Osteocyte (in vitro differentiated cells): ENCODE data around the gene LRGUK. TPM values are rescaled to one million over a fixed set of nuclear protein-coding genes. Genes with fewer than 3 reads are reported as not detected.

Experiments
- DNase-seq: peaks from one replicate; pipeline ENCODE4 v3.0.0; 2021; ENCODE audit warnings: mixed read lengths; ENCODE audit not compliant: unreplicated experiment; ENCODE audit errors: extremely low spot score
- H3K27ac Mint-ChIP-seq: one replicate; pipeline ENCODE4 v1.8.0; 2021; ENCODE audit warnings: mild to moderate bottlenecking, mixed read lengths; ENCODE audit not compliant: unreplicated experiment
- H3K27me3 Mint-ChIP-seq: one replicate; pipeline ENCODE4 v1.8.0; 2021; ENCODE audit warnings: mixed read lengths; ENCODE audit not compliant: unreplicated experiment
- H3K36me3 Mint-ChIP-seq: one replicate; pipeline ENCODE4 v1.8.0; 2021; ENCODE audit warnings: mixed read lengths; ENCODE audit not compliant: unreplicated experiment
- H3K4me1 Mint-ChIP-seq: one replicate; pipeline ENCODE4 v1.8.0; 2021; ENCODE audit warnings: mixed read lengths; ENCODE audit not compliant: unreplicated experiment
- H3K4me3 Mint-ChIP-seq: one replicate; pipeline ENCODE4 v1.8.0; 2021; ENCODE audit warnings: mild to moderate bottlenecking, moderate library complexity, mixed read lengths; ENCODE audit not compliant: unreplicated experiment
- H3K9me3 Mint-ChIP-seq: one replicate; pipeline ENCODE4 v1.8.0; 2021; ENCODE audit warnings: mixed read lengths; ENCODE audit not compliant: unreplicated experiment
- CTCF ChIP-seq: fragments of 200-600 bp; sonication (generic); IDR thresholded peaks from 2 replicates; pipeline ENCODE4 v1.5.0; 2021; ENCODE audit warnings: antibody characterized with exemption, mild to moderate bottlenecking, moderate library complexity
- total RNA-seq: library from RNA; stranded (reverse); gene quantifications from 2 replicates; pipeline ENCODE4 v1.2.1, GENCODE V29; 2021

Gene LRGUK
- total RNA-seq, 1 donor from 2014 or later, result 0.30 TPM

DNA sequence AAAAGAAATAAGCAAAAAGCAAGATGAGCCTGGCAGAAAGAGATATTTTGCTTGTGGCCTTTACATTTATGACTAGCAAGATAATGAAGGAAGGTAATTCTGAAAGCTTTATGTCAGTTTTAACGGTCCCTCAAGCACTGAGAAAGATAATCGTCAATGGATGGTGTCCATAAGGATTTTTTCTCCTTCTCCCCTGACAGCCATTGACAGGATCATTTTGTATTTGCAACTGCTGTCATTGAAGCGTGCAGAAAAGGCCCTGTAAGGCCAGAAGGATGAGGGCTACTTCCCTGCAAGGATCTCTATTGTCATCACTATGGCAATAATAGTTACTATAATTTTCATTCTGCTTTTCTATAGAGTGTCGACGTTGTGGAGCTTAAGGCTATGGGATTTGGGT, 994 bp upstream of the LRGUK start:
- TF ChIP-seq CTCF, result no peak
- H3K4me3 Mint-ChIP-seq, result peak overlapping the region; percentile 81
- no peaks in the 10 kb centered on the region for H3K36me3 Mint-ChIP-seq
- no peak for DNase-seq
- H3K27me3 Mint-ChIP-seq, result peaks cover 65% of the 10 kb centered on the region
- H3K4me1 Mint-ChIP-seq, result peaks cover 16% of the 10 kb centered on the region
- no peak overlapping the region for H3K27ac Mint-ChIP-seq
- H3K9me3 Mint-ChIP-seq, result no peaks in the 10 kb centered on the region

- no peak for TF ChIP-seq CTCF
Measured at GRCh38 chr7:134126596-134126965, 559 bp upstream of the LRGUK start.

DNA sequence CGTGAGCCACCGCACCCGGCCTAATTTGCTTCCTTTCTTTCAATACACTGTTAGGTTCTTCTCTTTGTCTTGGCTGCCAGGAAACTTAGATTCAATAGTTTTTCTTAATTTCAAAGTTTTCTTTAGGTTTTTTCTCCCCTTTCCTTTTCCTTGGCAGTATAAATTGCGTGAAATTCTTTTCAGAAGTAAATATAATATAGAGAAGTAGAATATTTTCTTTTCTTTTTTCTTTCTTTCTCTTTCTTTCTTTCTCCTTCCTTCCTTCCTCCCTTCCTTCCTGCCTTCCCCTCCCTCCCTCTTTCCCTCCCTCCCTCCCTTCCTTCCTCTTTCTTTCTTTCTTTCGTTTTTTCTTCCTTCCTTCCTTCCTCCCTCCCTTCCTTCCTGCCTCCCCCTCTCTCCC, 1.7 kb downstream of the LRGUK start:
- Mint-ChIP-seq H3K4me1 (peaks cover 16% of the 10 kb centered on the region), H3K27ac (no peak overlapping the region), H3K36me3 (no peaks in the 10 kb centered on the region), H3K27me3 (peaks cover 73% of the 10 kb centered on the region), H3K4me3 (no peak overlapping the region), H3K9me3 (no peaks in the 10 kb centered on the region)
- no peak for TF ChIP-seq CTCF
- no peak for DNase-seq

More at GRCh38 chr7:134126596-134126965, 559 bp upstream of the LRGUK start:
- Mint-ChIP-seq H3K36me3 (no peaks in the 10 kb centered on the region), H3K4me1 (peaks cover 16% of the 10 kb centered on the region), H3K27ac (no peak overlapping the region), H3K9me3 (no peaks in the 10 kb centered on the region), H3K27me3 (peaks cover 70% of the 10 kb centered on the region), H3K4me3 (peak overlapping the region; percentile 81)
- no peak for DNase-seq

- H3K4me3 Mint-ChIP-seq, result no peak overlapping the region
- H3K27me3 Mint-ChIP-seq, result peaks cover 74% of the 10 kb centered on the region
Measured at GRCh38 chr7:134129856-134130523, 2.9 kb downstream of the LRGUK start.

GRCh38 chr7:134134004-134134403, 6.9 kb downstream of the LRGUK start:
- H3K27me3 Mint-ChIP-seq, result peaks cover 73% of the 10 kb centered on the region
- no peak for TF ChIP-seq CTCF
- no peaks in the 10 kb centered on the region for H3K4me1 Mint-ChIP-seq
- H3K4me3 Mint-ChIP-seq, result no peak overlapping the region
- no peak overlapping the region for H3K27ac Mint-ChIP-seq
- no peaks in the 10 kb centered on the region for H3K9me3 Mint-ChIP-seq
- H3K36me3 Mint-ChIP-seq, result no peaks in the 10 kb centered on the region
- no peak for DNase-seq

More at GRCh38 chr7:134129856-134130523, 2.9 kb downstream of the LRGUK start:
- DNase-seq, result no peak
- Mint-ChIP-seq H3K27ac (no peak overlapping the region), H3K4me1 (peaks cover 16% of the 10 kb centered on the region), H3K36me3 (no peaks in the 10 kb centered on the region), H3K9me3 (no peaks in the 10 kb centered on the region)
- no peak for TF ChIP-seq CTCF
